Activated T-helper 1 cell treated with Interleukin-2 at 50 U/mL for 16 hours (primary cell): ENCODE data around the gene ZFP37.
A peak's percentile ranks its signal among the peaks of the same experiment; 100 is the strongest.
"Not testable (repeated sequence)": the region's sequence is repeated elsewhere in the genome, so short reads cannot be mapped to it uniquely, and the experiment has no call there.

Experiments used
- DNase-seq: peaks from one replicate; pipeline ENCODE4 v3.0.0-alpha.2; 2020; ENCODE audit warnings: low read depth

The ZFP37 gene

GRCh38 chr9:113056191-113057106 is at the start of gene ZFP37:
ZFP37 (minus strand) TSS chr9:113056724; CDS start chr9:113056688, 36 bp downstream.
- DNase-seq, result peak; percentile 59

GRCh38 chr9:113105345-113105744 is 48.8 kb upstream of the ZFP37 start:
- DNase-seq, result not testable (repeated sequence)

GRCh38 chr9:113095561-113095960 is 39.0 kb upstream of the ZFP37 start:
- DNase-seq, result no peak

GRCh38 chr9:113089924-113090323 is 33.4 kb upstream of the ZFP37 start:
- DNase-seq, result not testable (repeated sequence)

- not testable (repeated sequence) for DNase-seq
Observed at GRCh38 chr9:113089143-113089505, 32.6 kb upstream of the ZFP37 start.

- DNase-seq, result not testable (repeated sequence)
Observed at GRCh38 chr9:113088456-113089142, 32.1 kb upstream of the ZFP37 start.

GRCh38 chr9:113062932-113063310 is 6.4 kb upstream of the ZFP37 start:
- DNase-seq, result not testable (repeated sequence)

- DNase-seq, result not testable (repeated sequence)
Observed at GRCh38 chr9:113062256-113062931, 5.9 kb upstream of the ZFP37 start.

GRCh38 chr9:113061072-113061850 is 4.7 kb upstream of the ZFP37 start:
- not testable (repeated sequence) for DNase-seq

GRCh38 chr9:113059581-113060284 is 3.2 kb upstream of the ZFP37 start:
- DNase-seq, result not testable (repeated sequence)

GRCh38 chr9:113057193-113057592 is 669 bp upstream of the ZFP37 start:
- no peak for DNase-seq

- no peak for DNase-seq
Observed at GRCh38 chr9:113042884-113043657, 13.5 kb downstream of the ZFP37 start.

- no peak for DNase-seq
Observed at GRCh38 chr9:113026200-113026599, 30.3 kb downstream of the ZFP37 start.

GRCh38 chr9:113018247-113018646 is 38.3 kb downstream of the ZFP37 start:
- no peak for DNase-seq

- DNase-seq, result no peak
Observed at GRCh38 chr9:113012492-113012891, 44.0 kb downstream of the ZFP37 start.

GRCh38 chr9:113011911-113012381 is 44.6 kb downstream of the ZFP37 start, which contains the start of gene ZNF883:
ZNF883 (minus strand) TSS chr9:113012192.
- DNase-seq, result no peak

- DNase-seq, result no peak
Observed at GRCh38 chr9:113005777-113006176, 50.7 kb downstream of the ZFP37 start.

GRCh38 chr9:112997236-112997941 is 59.1 kb downstream of the ZFP37 start:
- no peak for DNase-seq
